H9 (cell line): ENCODE measurements around the gene TMEM150B. TPM values are rescaled to one million over a fixed set of nuclear protein-coding genes. Genes with fewer than 3 reads are reported as not detected.

Experiments
- DNase-seq: peaks from one replicate; pipeline ENCODE4 v3.0.0-alpha.2; 2017
- H2AFZ ChIP-seq: one replicate; pipeline ENCODE4 v1.6.1; 2013; ENCODE audit warnings: mild to moderate bottlenecking, low read length, control low read depth, moderate library complexity
- H2AK5ac ChIP-seq: 2 replicates; pipeline ENCODE4 v1.6.1; 2013; ENCODE audit warnings: low read length, control low read depth, mixed read lengths; ENCODE audit not compliant: insufficient read length
- H2BK120ac ChIP-seq: one replicate; pipeline ENCODE4 v1.6.1; 2013; ENCODE audit warnings: low read depth, mild to moderate bottlenecking, low read length, control low read depth, inconsistent platforms; ENCODE audit not compliant: poor library complexity, severe bottlenecking
- H2BK12ac ChIP-seq: 2 replicates; pipeline ENCODE4 v1.6.1; 2013; ENCODE audit warnings: low read length, control low read depth, mixed read lengths, low read depth; ENCODE audit not compliant: insufficient read length
- H2BK15ac ChIP-seq: 2 replicates; pipeline ENCODE4 v1.6.1; 2013; ENCODE audit warnings: low read depth, low read length, control low read depth
- H2BK20ac ChIP-seq: one replicate; pipeline ENCODE4 v1.6.1; 2013; ENCODE audit warnings: low read depth, mild to moderate bottlenecking, low read length, control low read depth, inconsistent platforms; ENCODE audit not compliant: poor library complexity, severe bottlenecking
- H2BK5ac ChIP-seq: 2 replicates; pipeline ENCODE4 v1.6.1; 2013; ENCODE audit warnings: low read length, control low read depth, mixed read lengths; ENCODE audit not compliant: insufficient read length
- H3K14ac ChIP-seq: 2 replicates; pipeline ENCODE4 v1.6.1; 2013; ENCODE audit warnings: low read length, control low read depth; ENCODE audit not compliant: insufficient read depth
- H3K18ac ChIP-seq: 2 replicates; pipeline ENCODE4 v1.6.1; 2013; ENCODE audit warnings: low read depth, mild to moderate bottlenecking, mixed read lengths, low read length, control low read depth; ENCODE audit not compliant: insufficient read length
- H3K23ac ChIP-seq: 2 replicates; pipeline ENCODE4 v1.6.1; 2013; ENCODE audit warnings: low read length, control low read depth, mixed read lengths, low read depth; ENCODE audit not compliant: insufficient read length
- H3K23me2 ChIP-seq: 2 replicates; pipeline ENCODE4 v1.6.1; 2013; ENCODE audit warnings: low read depth, mild to moderate bottlenecking, mixed read lengths, low read length, control low read depth; ENCODE audit not compliant: insufficient read length, poor library complexity, severe bottlenecking
- H3K27ac ChIP-seq: 2 replicates; pipeline ENCODE4 v1.5.1; 2013; ENCODE audit warnings: low read length, control low read depth, mixed read lengths, low read depth; ENCODE audit not compliant: insufficient read length
- H3K27me3 ChIP-seq: 2 replicates; pipeline ENCODE4 v1.6.1; 2013; ENCODE audit warnings: low read length, control low read depth, inconsistent platforms; ENCODE audit not compliant: insufficient read depth
- H3K4ac ChIP-seq: 2 replicates; pipeline ENCODE4 v1.6.1; 2013; ENCODE audit warnings: low read depth, mild to moderate bottlenecking, control low read depth, inconsistent platforms, low read length, moderate library complexity
- H3K4me1 ChIP-seq: 2 replicates; pipeline ENCODE4 v1.6.1; 2013; ENCODE audit warnings: low read length, control low read depth, inconsistent platforms; ENCODE audit not compliant: insufficient read depth
- H3K4me2 ChIP-seq: 2 replicates; pipeline ENCODE4 v1.6.1; 2013; ENCODE audit warnings: low read length, control low read depth, mixed read lengths; ENCODE audit not compliant: insufficient read length, insufficient read depth
- H3K56ac ChIP-seq: 2 replicates; pipeline ENCODE4 v1.6.1; 2013; ENCODE audit warnings: low read depth, mild to moderate bottlenecking, mixed read lengths, low read length, control low read depth; ENCODE audit not compliant: insufficient read length
- H3K79me1 ChIP-seq: 2 replicates; pipeline ENCODE4 v1.6.1; 2013; ENCODE audit warnings: low read depth, mild to moderate bottlenecking, moderate library complexity, low read length, control low read depth, inconsistent platforms; ENCODE audit not compliant: insufficient read depth, poor library complexity, severe bottlenecking
- H3K79me2 ChIP-seq: 2 replicates; pipeline ENCODE4 v1.6.1; 2013; ENCODE audit warnings: low read length, control low read depth, inconsistent platforms; ENCODE audit not compliant: insufficient read depth
- H3K9ac ChIP-seq: 2 replicates; pipeline ENCODE4 v1.6.1; 2013; ENCODE audit warnings: low read length, control low read depth, mixed read lengths; ENCODE audit not compliant: insufficient read length; ENCODE audit errors: extremely low read depth
- H3K9me3 ChIP-seq: one replicate; pipeline ENCODE4 v1.6.1; 2013; ENCODE audit warnings: low read depth, low read length, inconsistent platforms; ENCODE audit not compliant: control insufficient read depth
- H3T11ph ChIP-seq: one replicate; pipeline ENCODE4 v1.6.1; 2013; ENCODE audit warnings: mild to moderate bottlenecking, low read length, control low read depth, inconsistent platforms
- H4K20me1 ChIP-seq: one replicate; pipeline ENCODE4 v1.6.1; 2013; ENCODE audit not compliant: control insufficient read depth, insufficient read length, insufficient read depth
- H4K5ac ChIP-seq: 2 replicates; pipeline ENCODE4 v1.6.1; 2013; ENCODE audit warnings: low read depth, mild to moderate bottlenecking, mixed read lengths, low read length, control low read depth; ENCODE audit not compliant: insufficient read length
- H4K8ac ChIP-seq: replicated peaks from 2 replicates; pipeline ENCODE4 v1.6.1; 2013; ENCODE audit warnings: low read length, control low read depth, mixed read lengths, low read depth; ENCODE audit not compliant: insufficient read length
- H4K91ac ChIP-seq: 2 replicates; pipeline ENCODE4 v1.6.1; 2013; ENCODE audit warnings: low read depth, mild to moderate bottlenecking, moderate library complexity, mixed read lengths, low read length, control low read depth; ENCODE audit not compliant: insufficient read length
- H3K27ac Mint-ChIP-seq, 3 experiments: 2 replicates in 2 of 3; 3 replicates in 1 of 3; pipeline ENCODE4 v1.8.0; 2020 to 2021; ENCODE audit warnings: mixed read lengths in 3 of 3, mild to moderate bottlenecking in 1 of 3, moderate library complexity in 1 of 3
- H3K27me3 Mint-ChIP-seq: 2 replicates; pipeline ENCODE4 v1.8.0; 2021; ENCODE audit warnings: low read depth, mild to moderate bottlenecking, moderate library complexity, mixed read lengths
- H3K36me3 Mint-ChIP-seq, 3 experiments: 2 replicates in 2 of 3; 3 replicates in 1 of 3; pipeline ENCODE4 v1.8.0; 2020 to 2021; ENCODE audit warnings: low read depth in 3 of 3, mixed read lengths in 3 of 3; ENCODE audit not compliant: insufficient read depth in 1 of 3
- H3K4me1 Mint-ChIP-seq, 2 experiments: 2 replicates each; pipeline ENCODE4 v1.8.0; 2020; ENCODE audit warnings: mixed read lengths in 2 of 2
- H3K4me3 Mint-ChIP-seq, 2 experiments: 2 replicates in 1 of 2; 3 replicates in 1 of 2; pipeline ENCODE4 v1.8.0; 2020 to 2021; ENCODE audit warnings: mild to moderate bottlenecking in 2 of 2, mixed read lengths in 2 of 2, moderate library complexity in 1 of 2
- H3K9me3 Mint-ChIP-seq, 2 experiments: 2 replicates in 1 of 2; 3 replicates in 1 of 2; pipeline ENCODE4 v1.8.0; 2020; ENCODE audit warnings: mild to moderate bottlenecking in 2 of 2, mixed read lengths in 2 of 2, moderate library complexity in 1 of 2
- CTCF ChIP-seq: fragments of 200-600 bp; sonication (generic); conservative IDR thresholded peaks from 3 replicates; pipeline ENCODE4 v1.8.0; 2021; ENCODE audit warnings: antibody characterized with exemption, mild to moderate bottlenecking
- WGBS: extraction: QIAGEN DNeasy Blood & Tissue Kit; methylation state at CpG from one replicate; pipeline ENCODE4 v1.1.7; 2013; ENCODE audit warnings: missing lambda C conversion rate, low lambda C conversion rate, mixed read lengths; ENCODE audit not compliant: insufficient read length; ENCODE audit errors: extremely low coverage; 5-methylcytosine and 5-hydroxymethylcytosine counted together
- total RNA-seq: library from RNA; stranded (reverse); gene quantifications from 2 replicates; pipeline ENCODE4 v1.2.1, GENCODE V29; 2021

The TMEM150B gene
- total RNA-seq, 1 experiment from 2014 or later = 0.63 TPM

GRCh38 chr19:55362990-55363716 is 38.0 kb upstream of the TMEM150B start, which contains the start of gene GARIN5B:
TSS of gene GARIN5B (minus strand) at chr19:55363260. CDS start at chr19:55363066, 194 bp downstream.
- Mint-ChIP-seq H3K9me3 (no peaks in the 10 kb centered on the region), H3K27ac (peak within 1 kb of the TSS in 1 of 3 experiments; percentile 35; a peak in 1 of 7 replicates), H3K4me1 (peaks cover 12 to 26% of the 10 kb centered on the region in 2 experiments), H3K36me3 (no peaks in the 10 kb centered on the region), H3K27me3 (peaks cover 55% of the 10 kb centered on the region), H3K4me3 (peak within 1 kb of the TSS in 1 of 2 experiments; percentile 54; a peak in 2 of 5 replicates)
- TF ChIP-seq CTCF = no peak
- no CpG with 5 or more reads among the region's 27 CpGs for WGBS
- H2AFZ ChIP-seq = no peak within 1 kb of the TSS
- H2BK5ac ChIP-seq = no peak within 1 kb of the TSS
- no peak within 1 kb of the TSS for H4K91ac ChIP-seq
- peak within 1 kb of the TSS; percentile 6; the same call in 1 of the 2 replicates for H3K14ac ChIP-seq
- H3K23me2 ChIP-seq = no peaks in the 10 kb centered on the region
- H3K9me3 ChIP-seq = no peaks in the 10 kb centered on the region
- no peaks in the 10 kb centered on the region for H3K4me1 ChIP-seq
- H2AK5ac ChIP-seq = no peak within 1 kb of the TSS
- H3K27ac ChIP-seq = no peak within 1 kb of the TSS
- H2BK20ac ChIP-seq = no peak within 1 kb of the TSS
- H3K56ac ChIP-seq = no peak within 1 kb of the TSS
- no peak within 1 kb of the TSS for H3K4me2 ChIP-seq
- H2BK120ac ChIP-seq = no peak within 1 kb of the TSS
- no peaks in the 10 kb centered on the region for H4K20me1 ChIP-seq
- no peaks in the 10 kb centered on the region for H3K79me1 ChIP-seq
- no peaks in the 10 kb centered on the region; the same call in 1 of the 2 replicates for H3K27me3 ChIP-seq
- no peak for DNase-seq
- no peak within 1 kb of the TSS for H2BK12ac ChIP-seq
- no peak within 1 kb of the TSS for H4K8ac ChIP-seq
- no peak within 1 kb of the TSS for H4K5ac ChIP-seq
- H3K4ac ChIP-seq = no peak within 1 kb of the TSS
- no peaks in the 10 kb centered on the region for H3K79me2 ChIP-seq
- no peak within 1 kb of the TSS for H3K23ac ChIP-seq
- no peak within 1 kb of the TSS for H3K9ac ChIP-seq
- peak within 1 kb of the TSS; percentile 57 for H3K18ac ChIP-seq
- no peak within 1 kb of the TSS for H2BK15ac ChIP-seq
- H3T11ph ChIP-seq = no peak within 1 kb of the TSS
